Nucleus accumbens (tissue), 56 donors: ENCODE measurements around the gene ZNF679.
"Not testable (repeated sequence)": the region's sequence is repeated elsewhere in the genome, so short reads cannot be mapped to it uniquely, and the experiment has no call there.

Experiments used
- DNase-seq, 56 donors: peaks; one replicate each; lab custom pipeline; 2025; lab: John Stamatoyannopoulos, UW

ZNF679 gene

DNA sequence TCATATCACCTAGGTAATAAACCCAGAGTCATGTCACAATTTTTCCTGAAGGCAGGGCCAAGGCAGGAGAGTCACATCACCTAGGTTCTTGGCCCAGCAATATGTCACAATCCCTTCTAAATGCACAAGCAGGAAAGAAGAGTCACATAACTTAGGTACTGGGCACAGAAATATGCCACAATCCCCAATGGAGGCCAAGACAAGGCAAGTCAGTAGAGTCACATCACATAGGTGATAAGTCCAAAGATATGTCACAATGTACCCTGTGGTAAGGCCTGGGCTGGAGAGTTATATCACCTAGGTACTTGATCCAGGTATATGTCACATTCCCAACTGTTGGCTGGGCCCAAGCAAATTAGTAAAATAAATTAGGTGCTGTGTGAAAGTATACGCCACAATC lies at the start of gene ZNF679:
Gene ZNF679 (plus strand): TSS at position 301 of the 400 bp plus-strand sequence. CDS start 20,644 bp downstream, outside the sequence.
- DNase-seq, result not testable (repeated sequence)

- DNase-seq, result no peak
Measured at GRCh38 chr7:64180989-64181388, 47.3 kb upstream of the ZNF679 start.

GRCh38 chr7:64181586-64181985 lies 46.7 kb upstream of the ZNF679 start:
- no peak for DNase-seq

- no peak for DNase-seq
Measured at GRCh38 chr7:64182036-64182790, 46.1 kb upstream of the ZNF679 start.

- DNase-seq, result peak in 25 of 56 donors; percentile 2 to 53 (median 13)
Measured at GRCh38 chr7:64183126-64183742, 45.0 kb upstream of the ZNF679 start.

DNA sequence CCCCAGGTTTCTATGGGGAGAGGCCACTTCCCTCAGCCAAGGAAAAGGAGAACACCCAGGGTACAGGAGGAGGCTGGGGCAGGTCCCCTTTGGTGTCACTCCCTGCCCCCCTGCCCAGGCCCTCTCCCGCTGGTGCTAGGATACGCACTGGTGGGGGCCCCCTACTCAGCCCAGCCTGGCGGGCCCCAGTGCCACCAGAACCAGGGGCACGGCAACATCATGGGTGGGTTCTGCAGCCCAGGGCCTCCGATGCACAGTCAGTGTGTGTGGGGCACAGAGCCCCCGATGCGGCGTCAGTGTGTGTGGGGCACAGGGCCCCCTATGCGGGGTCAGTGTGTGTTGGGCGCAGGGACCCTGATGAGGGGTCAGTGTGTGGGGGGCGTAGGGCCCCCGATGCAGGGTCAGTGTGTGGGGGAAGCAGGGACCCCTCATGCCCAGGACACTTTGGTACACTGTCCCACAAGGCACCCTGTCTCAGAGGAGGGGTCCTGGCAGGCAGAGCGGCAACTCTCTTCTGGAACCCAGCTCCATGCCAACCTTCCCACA lies 44.4 kb upstream of the ZNF679 start:
- no peak for DNase-seq

DNA sequence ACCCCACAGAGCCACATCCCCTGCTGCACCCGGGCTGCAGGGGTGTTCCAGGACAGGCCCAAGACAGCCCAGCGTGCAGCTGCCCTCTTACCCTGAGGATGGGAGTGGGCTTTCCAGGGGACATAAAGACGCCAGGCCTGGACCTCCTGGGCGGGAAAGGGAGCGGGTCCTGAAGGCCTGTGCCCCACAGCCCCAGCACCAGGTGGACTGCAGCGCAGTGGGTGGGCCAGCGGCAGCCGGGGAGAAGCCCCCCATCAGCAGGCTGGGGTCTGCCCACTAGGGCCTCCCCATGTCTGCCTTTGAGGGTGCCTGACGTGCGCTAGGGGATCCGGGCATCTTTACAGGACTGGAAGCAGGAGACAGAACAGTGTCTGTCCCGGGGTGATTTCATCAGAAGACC lies 43.9 kb upstream of the ZNF679 start:
- DNase-seq, result no peak

DNA sequence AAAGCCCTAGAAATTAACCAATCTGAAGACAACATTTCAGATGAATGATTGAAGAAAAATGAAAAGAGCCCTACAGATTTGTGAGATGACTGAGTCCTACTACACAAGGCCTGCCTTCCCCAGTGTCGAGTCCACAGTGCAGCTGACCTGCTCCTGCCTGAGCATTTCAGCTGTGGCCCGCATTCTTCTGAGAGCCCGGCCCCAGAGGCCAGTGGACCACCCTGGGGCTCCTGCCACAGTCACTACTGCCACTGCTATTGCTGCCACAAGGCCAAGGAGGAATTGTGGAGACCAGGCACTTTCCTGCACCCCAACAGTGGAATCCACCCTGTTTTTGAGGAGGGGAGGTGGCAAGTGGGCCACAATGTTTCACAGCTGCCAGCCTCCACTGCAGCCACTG lies 40.9 kb upstream of the ZNF679 start:
- no peak for DNase-seq

DNA sequence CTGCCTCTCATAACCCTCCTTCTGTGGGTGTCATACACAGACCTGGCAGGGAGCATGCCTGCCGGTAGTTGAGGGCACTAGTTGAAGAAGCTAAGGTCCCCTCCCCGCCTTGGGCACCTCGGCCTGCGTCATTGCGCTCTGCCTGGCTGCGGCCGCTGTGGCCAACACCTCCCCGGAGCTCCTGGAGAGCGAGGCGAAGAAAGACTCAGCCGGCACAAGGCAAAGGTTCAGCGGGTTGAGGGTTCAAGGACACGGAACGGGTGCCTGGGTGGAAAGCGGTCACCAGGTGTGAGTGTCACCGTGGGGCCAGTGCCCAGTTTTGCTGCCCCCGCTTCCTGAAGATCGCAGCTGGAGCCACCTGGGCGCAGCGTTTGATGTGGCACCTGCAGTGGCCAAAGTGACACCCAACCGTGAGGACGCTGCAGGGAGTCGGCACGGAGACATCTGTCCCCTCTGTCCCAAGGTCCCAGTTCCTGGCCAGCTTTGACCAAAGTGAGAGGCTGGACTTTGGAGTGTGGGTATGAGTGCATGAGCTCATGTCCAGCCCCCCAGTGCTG lies 36.0 kb upstream of the ZNF679 start:
- no peak for DNase-seq

DNA sequence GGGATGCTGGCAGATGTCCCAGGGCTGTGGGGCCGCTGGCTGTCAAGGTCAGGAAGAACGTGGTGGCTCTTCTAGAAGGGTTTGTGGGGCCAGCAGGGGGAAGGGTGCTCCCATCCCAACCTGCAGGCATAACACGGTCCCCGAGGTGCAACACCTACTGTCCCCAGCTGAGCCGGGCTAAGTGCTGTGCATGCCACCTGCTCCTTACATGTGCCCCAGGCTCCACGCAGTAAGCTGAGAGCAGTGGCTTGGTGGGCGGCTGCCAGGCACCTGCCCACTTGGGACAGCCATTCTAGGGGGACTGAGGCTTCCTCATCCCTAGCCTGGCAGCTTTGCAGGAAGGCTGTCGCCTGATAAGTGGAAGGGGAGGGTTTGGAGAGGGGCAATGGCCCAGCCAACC lies 35.5 kb upstream of the ZNF679 start:
- DNase-seq, result no peak

DNA sequence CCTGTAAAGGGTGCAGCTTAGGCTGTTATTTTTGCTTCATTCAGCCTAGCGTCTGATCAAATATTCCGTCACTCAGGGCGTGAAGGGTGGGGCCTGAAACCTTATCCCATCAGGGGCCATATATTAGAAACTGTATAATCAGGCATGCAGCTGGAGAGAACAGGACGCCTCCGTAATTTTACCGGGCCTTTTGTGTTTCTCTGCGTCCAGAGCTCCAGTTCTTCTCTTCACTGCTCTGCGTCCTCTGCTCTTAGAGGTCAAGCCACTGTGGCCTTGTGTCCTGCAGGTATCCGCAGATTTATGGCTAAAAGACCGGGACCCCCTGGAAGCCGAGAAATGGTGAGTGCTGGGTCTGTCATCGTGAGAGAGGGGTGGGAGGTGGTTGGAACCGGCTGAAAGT lies 21.4 kb upstream of the ZNF679 start, which contains the start of gene ZNF735:
Gene ZNF735 (plus strand): TSS at position 301 of the 400 bp plus-strand sequence. CDS start 0 bp downstream, at position 301.
- DNase-seq, result no peak

- not testable (repeated sequence) for DNase-seq
Measured at GRCh38 chr7:64219710-64220298, 8.5 kb upstream of the ZNF679 start.

DNA sequence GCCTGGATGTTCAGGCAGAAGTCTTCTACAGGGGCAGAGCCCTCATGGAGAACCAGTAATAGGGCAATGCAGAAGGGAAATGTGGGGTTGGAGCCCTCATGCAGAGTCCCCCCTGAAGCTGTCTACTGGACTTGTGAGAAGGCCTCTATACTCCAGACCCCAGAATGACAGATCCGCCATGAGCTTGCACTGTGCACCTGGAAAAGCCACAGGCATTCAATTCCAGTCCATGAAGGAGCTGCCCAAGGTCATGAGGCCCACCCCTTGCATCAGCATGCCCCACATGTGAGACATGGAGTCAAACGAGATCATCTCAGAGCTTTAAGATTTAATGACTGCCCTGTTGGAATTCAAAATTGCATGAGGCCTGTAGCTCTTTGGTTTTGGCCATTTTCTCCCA lies 4.9 kb upstream of the ZNF679 start:
- DNase-seq, result no peak

DNA sequence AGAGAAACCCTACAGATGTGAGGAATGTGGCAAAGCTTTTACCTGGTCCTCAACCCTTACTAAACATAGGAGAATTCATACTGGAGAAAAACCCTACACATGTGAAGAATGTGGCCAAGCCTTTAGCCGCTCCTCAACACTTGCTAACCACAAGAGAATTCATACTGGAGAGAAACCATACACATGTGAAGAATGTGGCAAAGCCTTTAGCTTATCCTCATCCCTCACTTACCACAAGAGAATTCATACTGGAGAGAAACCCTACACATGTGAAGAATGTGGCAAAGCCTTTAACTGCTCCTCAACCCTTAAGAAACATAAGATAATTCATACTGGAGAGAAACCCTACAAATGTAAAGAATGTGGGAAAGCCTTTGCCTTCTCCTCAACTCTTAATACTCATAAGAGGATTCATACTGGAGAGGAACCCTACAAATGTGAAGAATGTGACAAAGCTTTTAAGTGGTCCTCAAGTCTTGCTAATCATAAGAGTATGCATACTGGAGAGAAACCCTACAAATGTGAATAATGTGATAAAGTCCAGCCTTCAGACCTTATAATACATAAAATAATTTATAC lies 38.2 kb downstream of the ZNF679 start:
- no peak for DNase-seq

- DNase-seq, result no peak
Measured at GRCh38 chr7:64277630-64278029, 49.4 kb downstream of the ZNF679 start.

DNA sequence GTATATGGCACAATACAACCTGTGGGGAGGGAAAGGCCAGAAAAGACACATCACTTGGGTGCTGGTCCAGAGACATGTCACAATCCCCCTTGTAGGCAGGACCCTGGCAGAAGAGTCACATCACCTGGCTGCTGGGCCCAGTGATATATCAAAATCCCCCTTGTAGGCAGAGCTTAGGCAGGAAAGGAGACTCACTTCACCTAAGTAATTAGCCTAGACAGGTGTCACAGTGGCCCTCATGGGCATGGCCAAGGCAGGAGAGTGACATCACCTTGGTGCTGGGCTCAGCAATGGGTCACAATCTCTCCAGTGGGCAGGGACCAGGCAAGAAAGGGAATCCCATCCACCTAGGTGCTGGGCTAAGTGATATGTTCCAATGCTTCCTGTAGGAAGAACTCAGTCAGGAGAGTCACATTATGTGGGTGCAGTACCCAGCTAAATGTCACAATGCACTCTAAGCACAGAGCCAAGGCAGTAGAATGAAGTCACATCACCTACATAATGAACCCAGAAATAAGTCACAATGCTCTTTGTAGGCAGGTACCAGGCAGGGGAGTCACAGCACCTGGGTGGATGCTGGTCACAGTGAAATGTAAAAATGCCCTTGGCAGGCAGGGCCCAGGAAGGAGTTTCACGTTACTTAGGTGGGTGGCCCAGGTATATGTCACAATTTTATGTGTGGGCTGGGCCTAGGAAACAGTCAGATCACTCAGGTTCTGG lies 66.6 kb downstream of the ZNF679 start:
- peak in 3 of 56 donors; percentile 11 to 16 (median 12) for DNase-seq

GRCh38 chr7:64297418-64297817 lies 69.1 kb downstream of the ZNF679 start:
- not testable (repeated sequence) for DNase-seq

- no peak for DNase-seq
Measured at GRCh38 chr7:64300641-64301405, 72.5 kb downstream of the ZNF679 start.
